Sigmoid colon (tissue), 7 donors: ENCODE data around the gene DCAF11. TPM values are rescaled to one million over a fixed set of nuclear protein-coding genes. Genes with fewer than 3 reads are reported as not detected.

ENCODE experiments used
- DNase-seq: peaks from one replicate; pipeline ENCODE4 v3.0.0-alpha.2; 2019
- H3K27ac ChIP-seq, 4 donors: fragments of 200-600 bp; sonication (generic); one replicate each; pipeline ENCODE4 v1.5.1; 2016 to 2019; ENCODE audit warnings: mild to moderate bottlenecking in 1 of 4
- H3K27me3 ChIP-seq, 3 donors: fragments of 200-600 bp; sonication (generic); one replicate each; pipeline ENCODE4 v1.5.1; 2019; ENCODE audit warnings: mild to moderate bottlenecking in 1 of 3
- H3K36me3 ChIP-seq, 4 donors: fragments of 200-600 bp; sonication (generic); one replicate each; pipeline ENCODE4 v1.5.1; 2016 to 2019
- H3K4me1 ChIP-seq, 4 donors: fragments of 200-600 bp; sonication (generic); one replicate each; pipeline ENCODE4 v1.5.1; 2017 to 2019
- H3K4me3 ChIP-seq, 4 donors: fragments of 200-600 bp; sonication (generic); one replicate each; pipeline ENCODE4 v1.5.1; 2017 to 2019; ENCODE audit warnings: mild to moderate bottlenecking in 2 of 4, moderate library complexity in 1 of 4
- H3K9me3 ChIP-seq, 4 donors: fragments of 200-600 bp in 3 of 4; sonication (generic) in 3 of 4; one replicate each; pipeline versions ENCODE4 v1.5.1 to v1.6.1; 2013 to 2019
- CTCF ChIP-seq, 4 experiments: fragments of 450-650 bp in 3 of 4; fragments of 200-600 bp in 1 of 4; IDR thresholded peaks; one replicate each; pipeline ENCODE4 v1.5.1; 2016 to 2019; ENCODE audit warnings: antibody characterized with exemption in 4 of 4, mild to moderate bottlenecking in 3 of 4, moderate library complexity in 2 of 4
- EP300 ChIP-seq, 4 donors: sonication (generic); formaldehyde crosslinking; IDR thresholded peaks; one replicate each; pipeline ENCODE4 v1.6.1; 2017; ENCODE audit warnings: antibody characterized with exemption in 4 of 4
- POLR2A ChIP-seq, 2 donors: fragments of 450-650 bp; IDR thresholded peaks; one replicate each; pipeline ENCODE4 v1.6.1; 2016; ENCODE audit warnings: antibody characterized with exemption in 2 of 2, mild to moderate bottlenecking in 2 of 2, moderate library complexity in 2 of 2
- POLR2AphosphoS5 ChIP-seq, 4 donors: sonication (generic); formaldehyde crosslinking; IDR thresholded peaks; one replicate each; pipeline ENCODE4 v1.6.1; 2017; ENCODE audit warnings: antibody characterized with exemption in 4 of 4
- WGBS, 2 donors: extraction: QIAGEN DNeasy Blood & Tissue Kit; methylation state at CpG; one replicate each; pipeline ENCODE4 v1.1.7; 2013; 5-methylcytosine and 5-hydroxymethylcytosine counted together
- intact Hi-C: fragments of 100-400 bp; cut with DNase I; formaldehyde crosslinking; loops from one replicate; pipeline ENCODE4 v1.15.1; 2023
- polyA plus RNA-seq, 3 donors: library from polyadenylated mRNA; stranded (reverse); fragments of 200-250 nt; gene quantifications; one replicate each; pipeline ENCODE4 v1.2.3, GENCODE V29; 2013
- total RNA-seq, 4 donors: library from RNA; depleted of rRNA; stranded (reverse); fragments of >200 nt; gene quantifications; one replicate each; pipeline ENCODE4 v1.1.0, GENCODE V29; 2016
- donor health status: healthy with polysubstance abuse.
- donor health status: Bipolar disorder and iron deficiency.
- donor health status: healthy.

The DCAF11 gene
- total and polyA plus RNA-seq, 7 donors, result 37.7 to 82.9 (median 70.9) TPM

GRCh38 chr14:24139272-24139934 lies 24.8 kb downstream of the DCAF11 start:
- no peaks in the 10 kb centered on the region for H3K27me3 ChIP-seq
- H3K36me3 ChIP-seq, result peaks cover 14 to 33% (median 17%) of the 10 kb centered on the region in 4 donors
- WGBS, 2 donors, result 77 to 87% methylated on average over 9 of the region's 9 CpGs
- no peak for DNase-seq
- peak overlapping the region in 2 of 4 donors; percentile 98 for H3K27ac ChIP-seq
- TF ChIP-seq POLR2AphosphoS5 (IDR thresholded peaks at IDR 0.05) (no peak), POLR2A (IDR thresholded peaks at IDR 0.05) (no peak), EP300 (IDR thresholded peaks at IDR 0.05) (no peak), CTCF (IDR thresholded peaks at IDR 0.05) (no peak)
- intact Hi-C loops, result loop anchor here (5.0 kb wide), 1 partner anchor 582 kb away; the partner anchor contains the start of gene THTPA
- peaks cover 0 to 50% (median 42%) of the 10 kb centered on the region in 4 donors for H3K4me1 ChIP-seq
- H3K4me3 ChIP-seq, result no peak overlapping the region
- no peaks in the 10 kb centered on the region for H3K9me3 ChIP-seq

GRCh38 chr14:24141097-24141880 lies 26.7 kb downstream of the DCAF11 start, which contains the start of gene EMC9:
Gene EMC9 (minus strand): TSS chr14:24141591. CDS start chr14:24141304, 287 bp downstream.
- peaks cover 0 to 61% (median 51%) of the 10 kb centered on the region in 4 donors for H3K4me1 ChIP-seq
- peak; percentile 36 to 75 (median 64) for TF ChIP-seq CTCF (IDR thresholded peaks at IDR 0.05)
- no peak for TF ChIP-seq EP300 (IDR thresholded peaks at IDR 0.05)
- peak; percentile 83 to 96 (median 93) for TF ChIP-seq POLR2AphosphoS5 (IDR thresholded peaks at IDR 0.05)
- TF ChIP-seq POLR2A (IDR thresholded peaks at IDR 0.05), result peak; percentile 83 to 88
- H3K9me3 ChIP-seq, result no peaks in the 10 kb centered on the region
- intact Hi-C loops, result loop anchor here (5.0 to 10.0 kb wide), 3 partner anchors 226 to 836 kb away; partner anchors contain the start of genes BCL2L2, NFATC4 and PPP1R3E
- H3K27me3 ChIP-seq, result no peaks in the 10 kb centered on the region
- H3K36me3 ChIP-seq, result peaks cover 14 to 33% (median 17%) of the 10 kb centered on the region in 4 donors
- peak within 1 kb of the TSS; percentile 73 to 91 (median 81) for H3K4me3 ChIP-seq
- H3K27ac ChIP-seq, result peak within 1 kb of the TSS; percentile 92 to 98 (median 96)
- 0 to 1% methylated on average over 65 of the region's 65 CpGs for WGBS, 2 donors
- DNase-seq, result peak; percentile 100

- TF ChIP-seq CTCF (IDR thresholded peaks at IDR 0.05) (no peak), POLR2A (IDR thresholded peaks at IDR 0.05) (no peak), POLR2AphosphoS5 (IDR thresholded peaks at IDR 0.05) (no peak), EP300 (IDR thresholded peaks at IDR 0.05) (no peak)
- intact Hi-C loops, result loop anchor here (5.0 to 10.0 kb wide), 3 partner anchors 224 to 839 kb away; partner anchors contain the start of genes BCL2L2, NFATC4 and PPP1R3E
- WGBS, 2 donors, result 89 to 95% methylated on average over 2 of the region's 2 CpGs
- H3K36me3 ChIP-seq, result peaks cover 7 to 23% (median 8%) of the 10 kb centered on the region in 4 donors
- peaks cover 0 to 53% (median 43%) of the 10 kb centered on the region in 4 donors for H3K4me1 ChIP-seq
- DNase-seq, result no peak
- no peaks in the 10 kb centered on the region for H3K27me3 ChIP-seq
- H3K4me3 ChIP-seq, result no peak overlapping the region
- H3K27ac ChIP-seq, result no peak overlapping the region
- H3K9me3 ChIP-seq, result no peaks in the 10 kb centered on the region
Measured at GRCh38 chr14:24143511-24143910, 28.9 kb downstream of the DCAF11 start.

GRCh38 chr14:24144451-24144850 lies 29.9 kb downstream of the DCAF11 start:
- Histone ChIP-seq H3K27ac (no peak overlapping the region), H3K4me3 (no peak overlapping the region), H3K4me1 (peaks cover 0 to 61% (median 46%) of the 10 kb centered on the region in 4 donors), H3K36me3 (peaks cover 0 to 23% (median 6%) of the 10 kb centered on the region in 4 donors), H3K9me3 (no peaks in the 10 kb centered on the region), H3K27me3 (no peaks in the 10 kb centered on the region)
- DNase-seq, result no peak
- intact Hi-C loops, result loop anchor here (5.0 to 10.0 kb wide), 3 partner anchors 223 to 840 kb away; partner anchors contain the start of genes BCL2L2, NFATC4 and PPP1R3E
- 91 to 98% methylated on average over 1 of the region's 1 CpG for WGBS, 2 donors
- no peak for TF ChIP-seq CTCF (IDR thresholded peaks at IDR 0.05)
